SK-N-SH treated with all-trans-retinoic acid at 6 μM for 48 hours (cell line): Measurements from ENCODE around the gene MARCHF4.

Experiments
- ATAC-seq: fragments of 200-7000 bp; cut with Tn5 transposase; 3 replicates; pipeline ENCODE4 v1.9.1; 2020; ENCODE audit warnings: mild to moderate bottlenecking, moderate library complexity
- ARNTL ChIP-seq: fragments of 450-650 bp; formaldehyde crosslinking; IDR thresholded peaks from 2 replicates; pipeline ENCODE4 v1.5.0; 2020; ENCODE audit warnings: low read depth, mild to moderate bottlenecking, moderate library complexity, borderline replicate concordance
- CSDC2 ChIP-seq: fragments of 250-450 bp; sonication (Bioruptor Pico); IDR thresholded peaks from 2 replicates; pipeline ENCODE4 v1.5.0; 2020; ENCODE audit warnings: mild to moderate bottlenecking, moderate library complexity
- ESRRG ChIP-seq: fragments of 250-450 bp; sonication (Bioruptor Pico); IDR thresholded peaks from 2 replicates; pipeline ENCODE4 v1.6.1; 2021; ENCODE audit warnings: mild to moderate bottlenecking
- GLIS3 ChIP-seq: fragments of 250-450 bp; sonication (Bioruptor Pico); IDR thresholded peaks from 2 replicates; pipeline ENCODE4 v1.5.0; 2020; ENCODE audit warnings: mild to moderate bottlenecking, moderate library complexity
- ISL1 ChIP-seq: fragments of 250-450 bp; sonication (Bioruptor Pico); IDR thresholded peaks from 2 replicates; pipeline ENCODE4 v2.1.2; 2022; ENCODE audit warnings: mild to moderate bottlenecking, moderate library complexity
- OSR1 ChIP-seq: fragments of 250-450 bp; sonication (Bioruptor Pico); IDR thresholded peaks from 2 replicates; pipeline ENCODE4 v1.8.0; 2022; ENCODE audit warnings: moderate library complexity, mild to moderate bottlenecking, inconsistent platforms
- PPARA ChIP-seq: fragments of 250-450 bp; sonication (Bioruptor Pico); IDR thresholded peaks from 2 replicates; pipeline ENCODE4 v1.5.0; 2020; ENCODE audit warnings: mild to moderate bottlenecking, borderline replicate concordance
- RARB ChIP-seq: fragments of 250-450 bp; sonication (Bioruptor Pico); IDR thresholded peaks from 2 replicates; pipeline ENCODE4 v1.8.0; 2021; ENCODE audit warnings: mild to moderate bottlenecking, moderate library complexity
- SNAI2 ChIP-seq: fragments of 250-450 bp; sonication (Bioruptor Pico); IDR thresholded peaks from 2 replicates; pipeline ENCODE4 v1.5.0; 2020; ENCODE audit warnings: mild to moderate bottlenecking, moderate library complexity
- TCF4 ChIP-seq: fragments of 250-450 bp; sonication (Bioruptor Pico); IDR thresholded peaks from 2 replicates; pipeline ENCODE4 v1.8.0; 2021; ENCODE audit warnings: mild to moderate bottlenecking, moderate library complexity, borderline replicate concordance
- TOX ChIP-seq: fragments of 250-450 bp; sonication (Bioruptor Pico); IDR thresholded peaks from 2 replicates; pipeline ENCODE4 v1.8.0; 2021; ENCODE audit warnings: mild to moderate bottlenecking, moderate library complexity, borderline replicate concordance
- ZC3H10 ChIP-seq: fragments of 250-450 bp; sonication (Bioruptor Pico); IDR thresholded peaks from 2 replicates; pipeline ENCODE4 v1.5.1; 2021; ENCODE audit warnings: mild to moderate bottlenecking, moderate library complexity
- ZFP3 ChIP-seq: fragments of 250-450 bp; sonication (Bioruptor Pico); IDR thresholded peaks from 2 replicates; pipeline ENCODE4 v1.5.0; 2020; ENCODE audit warnings: mild to moderate bottlenecking, moderate library complexity
- ZFP30 ChIP-seq: fragments of 450-650 bp; formaldehyde crosslinking; IDR thresholded peaks from 2 replicates; pipeline ENCODE4 v1.5.0; 2022; ENCODE audit warnings: mild to moderate bottlenecking, moderate library complexity
- ZNF565 ChIP-seq: fragments of 450-650 bp; formaldehyde crosslinking; conservative IDR thresholded peaks from 2 replicates; pipeline ENCODE4 v1.5.0; 2020; ENCODE audit warnings: low read depth, mild to moderate bottlenecking, moderate library complexity
- ZNF8 ChIP-seq: fragments of 450-650 bp; formaldehyde crosslinking; IDR thresholded peaks from 2 replicates; pipeline ENCODE4 v1.5.0; 2020; ENCODE audit warnings: mild to moderate bottlenecking, moderate library complexity
- TF ChIP-seq, protein P1 (sequence below): fragments of 250-450 bp; sonication (Bioruptor Pico); IDR thresholded peaks from 2 replicates; pipeline ENCODE4 v1.8.0; 2020; ENCODE audit warnings: mild to moderate bottlenecking, moderate library complexity, borderline replicate concordance
- TF ChIP-seq, protein P2 (sequence below): fragments of 250-450 bp; sonication (Bioruptor Pico); IDR thresholded peaks from 2 replicates; pipeline ENCODE4 v1.5.0; 2020; ENCODE audit warnings: mild to moderate bottlenecking, moderate library complexity
- TF ChIP-seq, protein P3 (sequence below): fragments of 250-450 bp; sonication (Bioruptor Pico); IDR thresholded peaks from 2 replicates; pipeline ENCODE4 v1.5.1; 2021; ENCODE audit warnings: mild to moderate bottlenecking, moderate library complexity

Gene MARCHF4

DNA sequence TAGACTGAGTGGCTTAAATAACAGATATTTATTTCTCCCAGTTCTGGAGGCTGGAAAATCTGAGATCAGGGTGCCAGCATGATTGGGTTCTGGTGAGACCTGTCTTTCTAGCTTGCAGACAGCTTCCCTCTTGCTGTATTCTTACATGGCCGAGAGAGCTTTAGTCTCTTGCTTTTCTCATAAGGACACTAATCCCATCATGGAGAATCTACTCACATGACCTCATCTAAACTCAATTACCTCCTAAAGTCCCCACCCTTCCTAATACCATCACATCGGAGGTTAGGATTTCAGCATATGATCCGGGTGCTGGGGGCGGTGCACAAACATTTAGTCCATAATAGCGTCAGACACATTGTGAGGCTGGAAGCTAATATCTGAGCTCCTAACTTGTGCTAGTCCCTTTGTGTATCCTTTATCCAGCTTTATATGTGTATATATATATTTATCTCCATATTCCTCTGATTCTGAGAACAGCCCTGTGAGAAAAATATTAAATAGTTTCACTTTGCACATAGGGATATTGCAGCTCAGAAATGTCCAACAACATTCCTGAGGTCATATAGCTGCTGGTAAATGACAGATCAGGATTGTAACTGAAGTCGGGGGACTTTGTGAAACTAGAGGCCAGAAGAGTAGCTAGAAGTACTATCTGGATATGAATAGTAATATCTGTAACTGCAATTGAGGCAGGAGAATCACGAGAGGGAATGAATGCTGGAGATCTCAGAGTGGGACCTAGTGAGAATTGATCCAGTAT, 28.9 kb downstream of the MARCHF4 start:
- no peak for TF ChIP-seq ZNF8 (CRISPR knock-in tag)
- no peak for TF ChIP-seq ISL1 (CRISPR knock-in tag)
- TF ChIP-seq ESRRG (CRISPR knock-in tag): no peak
- no peak for TF ChIP-seq ZFP3 (CRISPR knock-in tag)
- TF ChIP-seq TOX (CRISPR knock-in tag): no peak
- no peak for TF ChIP-seq PPARA
- TF ChIP-seq, protein P1, sequence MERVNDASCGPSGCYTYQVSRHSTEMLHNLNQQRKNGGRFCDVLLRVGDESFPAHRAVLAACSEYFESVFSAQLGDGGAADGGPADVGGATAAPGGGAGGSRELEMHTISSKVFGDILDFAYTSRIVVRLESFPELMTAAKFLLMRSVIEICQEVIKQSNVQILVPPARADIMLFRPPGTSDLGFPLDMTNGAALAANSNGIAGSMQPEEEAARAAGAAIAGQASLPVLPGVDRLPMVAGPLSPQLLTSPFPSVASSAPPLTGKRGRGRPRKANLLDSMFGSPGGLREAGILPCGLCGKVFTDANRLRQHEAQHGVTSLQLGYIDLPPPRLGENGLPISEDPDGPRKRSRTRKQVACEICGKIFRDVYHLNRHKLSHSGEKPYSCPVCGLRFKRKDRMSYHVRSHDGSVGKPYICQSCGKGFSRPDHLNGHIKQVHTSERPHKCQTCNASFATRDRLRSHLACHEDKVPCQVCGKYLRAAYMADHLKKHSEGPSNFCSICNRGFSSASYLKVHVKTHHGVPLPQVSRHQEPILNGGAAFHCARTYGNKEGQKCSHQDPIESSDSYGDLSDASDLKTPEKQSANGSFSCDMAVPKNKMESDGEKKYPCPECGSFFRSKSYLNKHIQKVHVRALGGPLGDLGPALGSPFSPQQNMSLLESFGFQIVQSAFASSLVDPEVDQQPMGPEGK (CRISPR knock-in tag): no peak
- TF ChIP-seq ARNTL (CRISPR knock-in tag): no peak
- TF ChIP-seq ZC3H10 (CRISPR knock-in tag): no peak
- TF ChIP-seq ZNF565: no peak
- TF ChIP-seq, protein P2, sequence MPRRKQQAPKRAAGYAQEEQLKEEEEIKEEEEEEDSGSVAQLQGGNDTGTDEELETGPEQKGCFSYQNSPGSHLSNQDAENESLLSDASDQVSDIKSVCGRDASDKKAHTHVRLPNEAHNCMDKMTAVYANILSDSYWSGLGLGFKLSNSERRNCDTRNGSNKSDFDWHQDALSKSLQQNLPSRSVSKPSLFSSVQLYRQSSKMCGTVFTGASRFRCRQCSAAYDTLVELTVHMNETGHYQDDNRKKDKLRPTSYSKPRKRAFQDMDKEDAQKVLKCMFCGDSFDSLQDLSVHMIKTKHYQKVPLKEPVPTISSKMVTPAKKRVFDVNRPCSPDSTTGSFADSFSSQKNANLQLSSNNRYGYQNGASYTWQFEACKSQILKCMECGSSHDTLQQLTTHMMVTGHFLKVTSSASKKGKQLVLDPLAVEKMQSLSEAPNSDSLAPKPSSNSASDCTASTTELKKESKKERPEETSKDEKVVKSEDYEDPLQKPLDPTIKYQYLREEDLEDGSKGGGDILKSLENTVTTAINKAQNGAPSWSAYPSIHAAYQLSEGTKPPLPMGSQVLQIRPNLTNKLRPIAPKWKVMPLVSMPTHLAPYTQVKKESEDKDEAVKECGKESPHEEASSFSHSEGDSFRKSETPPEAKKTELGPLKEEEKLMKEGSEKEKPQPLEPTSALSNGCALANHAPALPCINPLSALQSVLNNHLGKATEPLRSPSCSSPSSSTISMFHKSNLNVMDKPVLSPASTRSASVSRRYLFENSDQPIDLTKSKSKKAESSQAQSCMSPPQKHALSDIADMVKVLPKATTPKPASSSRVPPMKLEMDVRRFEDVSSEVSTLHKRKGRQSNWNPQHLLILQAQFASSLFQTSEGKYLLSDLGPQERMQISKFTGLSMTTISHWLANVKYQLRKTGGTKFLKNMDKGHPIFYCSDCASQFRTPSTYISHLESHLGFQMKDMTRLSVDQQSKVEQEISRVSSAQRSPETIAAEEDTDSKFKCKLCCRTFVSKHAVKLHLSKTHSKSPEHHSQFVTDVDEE (CRISPR knock-in tag): no peak
- TF ChIP-seq, protein P3, sequence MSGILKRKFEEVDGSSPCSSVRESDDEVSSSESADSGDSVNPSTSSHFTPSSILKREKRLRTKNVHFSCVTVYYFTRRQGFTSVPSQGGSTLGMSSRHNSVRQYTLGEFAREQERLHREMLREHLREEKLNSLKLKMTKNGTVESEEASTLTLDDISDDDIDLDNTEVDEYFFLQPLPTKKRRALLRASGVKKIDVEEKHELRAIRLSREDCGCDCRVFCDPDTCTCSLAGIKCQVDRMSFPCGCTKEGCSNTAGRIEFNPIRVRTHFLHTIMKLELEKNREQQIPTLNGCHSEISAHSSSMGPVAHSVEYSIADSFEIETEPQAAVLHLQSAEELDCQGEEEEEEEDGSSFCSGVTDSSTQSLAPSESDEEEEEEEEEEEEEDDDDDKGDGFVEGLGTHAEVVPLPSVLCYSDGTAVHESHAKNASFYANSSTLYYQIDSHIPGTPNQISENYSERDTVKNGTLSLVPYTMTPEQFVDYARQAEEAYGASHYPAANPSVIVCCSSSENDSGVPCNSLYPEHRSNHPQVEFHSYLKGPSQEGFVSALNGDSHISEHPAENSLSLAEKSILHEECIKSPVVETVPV (CRISPR knock-in tag): no peak
- no peak for TF ChIP-seq SNAI2 (CRISPR knock-in tag)
- no peak for TF ChIP-seq CSDC2
- TF ChIP-seq RARB (CRISPR knock-in tag): no peak
- no peak for ATAC-seq

DNA sequence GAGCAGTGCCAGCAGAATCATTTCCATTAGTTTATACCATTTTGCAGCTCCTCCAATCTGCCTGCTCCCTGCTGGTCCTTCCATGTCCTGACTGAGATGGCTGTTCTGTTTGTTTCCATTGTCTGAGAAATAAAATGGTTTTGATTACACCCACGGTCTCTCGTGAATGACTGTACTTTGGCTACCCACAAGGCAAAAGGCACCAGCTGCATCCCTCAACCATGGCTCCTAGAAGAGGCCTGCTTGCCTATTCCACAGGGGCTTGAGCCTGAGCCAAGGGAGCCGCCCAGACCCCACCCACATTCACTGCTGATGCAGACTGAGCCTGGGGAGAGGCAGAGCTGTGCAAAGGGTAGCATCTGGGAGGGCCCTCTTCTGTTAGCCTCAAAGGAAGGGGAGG, 31.2 kb downstream of the MARCHF4 start:
- TF ChIP-seq ZNF565 (no peak), CSDC2 (no peak), ZFP3 (CRISPR knock-in tag) (no peak)
- peak; percentile 8; the same call in 1 of the 3 replicates for ATAC-seq

DNA sequence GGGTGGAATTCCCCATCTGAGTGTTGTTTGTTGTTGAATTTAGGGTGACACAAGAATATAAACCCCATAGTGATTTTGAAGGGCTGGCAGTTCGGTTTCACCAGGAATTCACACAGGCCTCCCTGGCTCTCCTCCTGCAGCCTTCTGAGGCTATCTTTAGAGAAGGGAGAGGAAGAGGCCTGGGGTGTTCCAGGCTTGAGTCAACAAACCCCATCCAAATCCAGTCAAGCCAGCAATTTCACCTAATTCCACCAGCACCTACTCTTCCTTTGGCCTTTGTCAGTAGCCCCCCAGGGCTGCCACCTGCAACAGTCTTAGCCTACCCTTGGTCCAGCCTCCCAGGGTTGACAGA, 32.0 kb downstream of the MARCHF4 start:
- peak; percentile 45 for ATAC-seq
- TF ChIP-seq SNAI2 (CRISPR knock-in tag): no peak
- TF ChIP-seq, all 23 proteins: peak for 0

DNA sequence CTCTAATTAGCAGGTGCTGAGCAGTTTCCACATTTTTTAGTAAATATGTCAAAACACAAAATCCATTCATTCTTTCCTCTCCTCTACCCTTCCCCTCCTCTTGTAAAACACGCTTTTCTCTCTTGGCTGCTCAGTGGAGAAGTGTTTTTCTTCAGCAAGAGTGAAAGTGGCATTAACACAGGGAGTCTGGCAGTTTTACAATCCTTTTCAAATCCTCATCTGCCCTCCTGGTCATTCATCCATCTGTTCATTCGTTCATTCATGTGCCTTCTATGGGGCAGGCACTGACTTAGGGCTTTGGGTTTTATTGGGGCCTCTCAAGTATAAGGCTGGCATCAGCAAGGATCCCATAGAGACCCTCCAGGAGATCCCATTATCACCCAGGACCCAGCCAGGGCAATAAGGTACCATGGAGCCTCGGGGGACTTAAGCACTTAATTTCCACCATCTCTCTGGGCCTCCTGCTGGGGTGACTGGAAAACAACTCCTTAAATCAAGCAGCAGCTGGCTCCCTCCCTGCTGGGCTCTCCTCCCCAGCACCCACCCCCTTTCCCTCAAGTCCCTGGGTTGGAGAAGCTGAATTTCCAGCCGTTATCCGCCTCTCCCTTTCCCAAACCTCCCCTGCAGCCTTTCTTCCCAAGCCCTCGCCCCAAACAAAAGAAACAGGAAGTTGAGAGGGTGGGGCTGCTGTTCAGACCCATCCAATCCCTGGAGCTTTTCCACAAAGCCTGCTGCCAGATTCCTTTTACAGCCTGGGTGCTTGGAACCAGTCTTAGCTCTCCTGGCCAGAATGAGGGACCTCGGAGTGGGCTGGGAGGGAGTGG, 32.6 kb downstream of the MARCHF4 start:
- peak; percentile 80 for ATAC-seq
- TF ChIP-seq ZNF565 (no peak), TCF4 (CRISPR knock-in tag) (no peak), OSR1 (no peak)

DNA sequence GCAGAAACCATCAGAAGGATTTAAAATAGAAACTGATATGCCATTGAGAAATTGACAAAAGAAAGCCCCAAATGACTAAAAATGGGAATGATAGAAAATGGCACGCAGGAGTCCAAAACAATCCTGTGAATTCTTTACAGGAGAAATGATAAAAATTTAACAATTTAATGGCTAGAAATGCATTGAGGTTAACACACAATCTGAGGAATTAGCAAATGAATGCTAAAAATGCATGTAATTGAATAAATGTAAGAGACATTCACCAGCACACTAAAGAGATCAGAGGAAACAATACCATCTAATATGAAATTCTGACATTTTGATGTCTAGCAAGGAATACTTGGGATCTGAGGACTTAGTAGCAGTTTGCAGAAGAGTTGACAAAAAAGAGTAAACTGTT, 37.0 kb downstream of the MARCHF4 start:
- no peak for TF ChIP-seq ZFP30
- TF ChIP-seq, protein P2 (CRISPR knock-in tag): no peak
- peak; percentile 67 for TF ChIP-seq ISL1 (CRISPR knock-in tag)
- no peak for TF ChIP-seq OSR1
- no peak for TF ChIP-seq ARNTL (CRISPR knock-in tag)
- TF ChIP-seq GLIS3 (CRISPR knock-in tag): no peak
- peak; percentile 35 for ATAC-seq
